ENCODE results near the gene ADGRA3.

GRCh38 chr4:22532896-22533295, 17.0 kb upstream of the ADGRA3 start:
- no peak for TF ChIP-seq CTCF (IDR thresholded peaks at IDR 0.05)
- TF ChIP-seq POLR2AphosphoS5 (IDR thresholded peaks at IDR 0.05; ENCODE audit: low read depth, low read length): no peak
- TF ChIP-seq USF1 (IDR thresholded peaks at IDR 0.05; ENCODE audit: borderline replicate concordance, low read depth): no peak
- TF ChIP-seq JUND (IDR thresholded peaks at IDR 0.05): no peak
- no peak for TF ChIP-seq TAF1 (IDR thresholded peaks at IDR 0.05; ENCODE audit: borderline replicate concordance, low read depth, low read length)
- no peak for TF ChIP-seq RXRA (IDR thresholded peaks at IDR 0.05; ENCODE audit: borderline replicate concordance, low read depth)
- no peak for TF ChIP-seq REST (IDR thresholded peaks at IDR 0.05; ENCODE audit: low read depth, low read length)
- no peak for TF ChIP-seq MEF2A (IDR thresholded peaks at IDR 0.05; ENCODE audit: borderline replicate concordance, low read depth)
- TF ChIP-seq SIN3A (IDR thresholded peaks at IDR 0.05; ENCODE audit: borderline replicate concordance, low read depth, low read length): no peak
